Measurements from ENCODE around the gene PJVK.
"Not testable (repeated sequence)": the region's sequence is repeated elsewhere in the genome, so short reads cannot be mapped to it uniquely, and the experiment has no call there.

PJVK gene, protein sequence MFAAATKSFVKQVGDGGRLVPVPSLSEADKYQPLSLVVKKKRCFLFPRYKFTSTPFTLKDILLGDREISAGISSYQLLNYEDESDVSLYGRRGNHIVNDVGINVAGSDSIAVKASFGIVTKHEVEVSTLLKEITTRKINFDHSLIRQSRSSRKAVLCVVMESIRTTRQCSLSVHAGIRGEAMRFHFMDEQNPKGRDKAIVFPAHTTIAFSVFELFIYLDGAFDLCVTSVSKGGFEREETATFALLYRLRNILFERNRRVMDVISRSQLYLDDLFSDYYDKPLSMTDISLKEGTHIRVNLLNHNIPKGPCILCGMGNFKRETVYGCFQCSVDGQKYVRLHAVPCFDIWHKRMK

DNA sequence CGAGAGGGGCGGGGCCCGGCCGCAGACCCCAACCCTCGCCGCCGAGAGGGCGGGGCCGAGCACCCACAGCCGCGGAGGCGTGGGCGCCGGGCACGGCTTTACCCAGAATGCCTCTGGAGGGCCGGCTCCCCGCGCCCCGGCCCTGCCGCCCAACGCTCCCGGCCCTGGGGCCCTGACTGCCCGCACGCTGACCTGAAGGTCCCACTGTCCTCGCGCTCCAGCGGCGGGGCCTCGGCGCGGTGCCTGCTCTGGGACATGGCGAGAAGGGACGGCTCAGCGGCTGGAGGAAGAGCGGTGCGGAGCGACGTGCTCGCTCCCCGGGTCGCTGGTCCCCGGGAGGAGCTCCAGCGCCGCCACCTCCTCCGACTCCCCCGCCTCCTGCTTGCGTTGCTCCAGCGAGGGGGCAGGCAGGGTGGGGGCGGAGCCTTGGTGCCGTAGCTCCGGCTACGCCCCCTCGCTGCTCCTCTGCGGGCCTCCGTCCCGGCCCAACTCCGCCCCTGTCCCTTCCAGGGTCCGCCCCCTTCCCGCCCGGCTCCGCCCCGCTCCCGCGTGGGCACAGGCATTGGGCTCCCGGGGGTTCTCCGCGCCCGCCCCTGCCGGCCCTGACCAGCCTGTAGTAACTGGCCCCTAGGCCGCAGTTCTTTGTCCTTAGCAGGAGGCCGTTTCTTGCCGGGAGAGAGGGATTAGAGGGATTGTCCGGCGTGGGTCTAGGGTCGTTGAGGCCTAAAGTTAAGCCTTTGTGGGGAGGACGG lies at the start of gene PJVK, which contains the start of gene PRKRA:
TSS of gene PJVK (plus strand) at position 605 of the 752 bp plus-strand sequence. CDS start 2,032 bp downstream, outside the sequence.
TSS of gene PRKRA (minus strand) at position 402 of the 752 bp plus-strand sequence. CDS start at position 257, 145 bp downstream.
- no peaks in the 10 kb centered on the region for H3K27me3 ChIP-seq (ENCODE audit: control insufficient read depth in 1 of 2, insufficient read depth in 2 of 2, low read length in 2 of 2)
- H3K9ac ChIP-seq (ENCODE audit: low read depth in 1 of 2, low read length in 2 of 2), result peak within 1 kb of the TSS; percentile 87 to 98
- peaks cover 8 to 15% of the 10 kb centered on the region in 2 donors for H3K36me3 ChIP-seq (ENCODE audit: control insufficient read depth in 1 of 2, insufficient read depth in 2 of 2, low read length in 2 of 2)
- H3K4me1 ChIP-seq (ENCODE audit: control insufficient read depth in 1 of 2, insufficient read depth in 2 of 2, low read length in 2 of 2), result peaks cover 10 to 18% of the 10 kb centered on the region in 2 donors
- H3K27ac ChIP-seq (ENCODE audit: low read depth, low read length), result peak within 1 kb of the TSS; percentile 99
- no peaks in the 10 kb centered on the region for H3K9me3 ChIP-seq (ENCODE audit: control insufficient read depth in 1 of 2, low read length in 2 of 2)
- peak within 1 kb of the TSS; percentile 68 to 91 for H3K4me3 ChIP-seq (ENCODE audit: low read depth in 1 of 2, low read length in 2 of 2)

DNA sequence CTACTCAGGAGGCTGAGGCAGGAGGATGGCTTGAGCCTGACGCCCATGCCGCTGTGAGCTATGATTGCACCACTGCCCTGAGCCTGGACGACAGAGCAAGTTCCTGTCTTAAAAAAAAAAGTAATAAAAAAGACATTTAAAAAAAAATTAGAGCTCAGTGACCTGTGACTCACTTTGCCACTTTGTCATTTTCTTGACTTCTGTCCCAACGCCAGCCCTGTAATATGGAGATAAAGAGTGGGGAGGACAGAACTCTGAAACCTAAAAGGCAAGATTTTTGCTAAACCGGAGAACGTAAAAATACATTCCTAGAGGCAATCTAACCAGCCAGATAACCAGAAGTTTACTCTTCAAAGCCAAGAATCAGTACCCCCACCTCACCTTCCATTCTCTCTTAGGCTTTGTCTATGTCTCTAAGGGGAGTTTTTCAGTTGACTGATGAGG lies 49.2 kb upstream of the PJVK start:
- H3K27ac ChIP-seq (ENCODE audit: low read depth, low read length), result no peak overlapping the region
- no peaks in the 10 kb centered on the region for H3K9me3 ChIP-seq (ENCODE audit: control insufficient read depth in 1 of 2, low read length in 2 of 2)
- H3K9ac ChIP-seq (ENCODE audit: low read depth in 1 of 2, low read length in 2 of 2), result no peak overlapping the region
- H3K4me3 ChIP-seq (ENCODE audit: low read depth in 1 of 2, low read length in 2 of 2), result no peak overlapping the region
- H3K36me3 ChIP-seq (ENCODE audit: control insufficient read depth in 1 of 2, insufficient read depth in 2 of 2, low read length in 2 of 2), result no peaks in the 10 kb centered on the region
- peaks cover 0 to 3% of the 10 kb centered on the region in 2 donors for H3K27me3 ChIP-seq (ENCODE audit: control insufficient read depth in 1 of 2, insufficient read depth in 2 of 2, low read length in 2 of 2)
- no peaks in the 10 kb centered on the region for H3K4me1 ChIP-seq (ENCODE audit: control insufficient read depth in 1 of 2, insufficient read depth in 2 of 2, low read length in 2 of 2)

DNA sequence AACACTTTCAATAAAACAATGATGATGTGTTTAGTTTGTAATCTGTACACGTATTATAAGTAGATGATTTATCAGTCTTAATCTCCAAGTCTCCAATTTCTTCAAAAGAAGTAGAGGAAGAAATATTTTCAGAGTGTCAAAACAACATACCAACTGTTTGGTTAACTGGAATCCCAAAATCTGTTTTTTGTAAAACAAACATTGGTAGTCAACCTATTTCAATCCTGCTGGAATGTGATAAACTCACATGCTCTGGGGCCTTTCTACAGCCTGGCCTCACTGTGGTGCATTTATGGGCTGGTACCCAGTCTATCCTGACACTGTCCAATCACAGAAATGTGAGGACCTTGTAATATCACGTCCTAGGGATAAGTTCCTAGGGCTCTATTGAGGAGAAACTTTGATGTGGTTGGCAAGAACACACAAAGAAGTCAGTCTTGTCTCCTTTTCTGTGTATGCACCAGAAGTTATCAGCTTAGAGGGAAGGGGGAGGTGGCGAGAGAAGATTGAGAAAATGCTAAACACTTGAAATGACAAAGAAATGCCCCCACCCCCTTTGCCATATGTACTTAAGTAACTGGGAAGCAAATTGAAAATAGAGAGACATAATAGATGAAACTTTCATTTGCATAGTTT lies 47.4 kb upstream of the PJVK start:
- Histone ChIP-seq H3K9me3 (ENCODE audit: control insufficient read depth in 1 of 2, low read length in 2 of 2) (no peaks in the 10 kb centered on the region), H3K4me1 (ENCODE audit: control insufficient read depth in 1 of 2, insufficient read depth in 2 of 2, low read length in 2 of 2) (no peaks in the 10 kb centered on the region), H3K27me3 (ENCODE audit: control insufficient read depth in 1 of 2, insufficient read depth in 2 of 2, low read length in 2 of 2) (peaks cover 0 to 3% of the 10 kb centered on the region in 2 donors), H3K4me3 (ENCODE audit: low read depth in 1 of 2, low read length in 2 of 2) (no peak overlapping the region), H3K27ac (ENCODE audit: low read depth, low read length) (no peak overlapping the region), H3K36me3 (ENCODE audit: control insufficient read depth in 1 of 2, insufficient read depth in 2 of 2, low read length in 2 of 2) (no peaks in the 10 kb centered on the region), H3K9ac (ENCODE audit: low read depth in 1 of 2, low read length in 2 of 2) (no peak overlapping the region)

DNA sequence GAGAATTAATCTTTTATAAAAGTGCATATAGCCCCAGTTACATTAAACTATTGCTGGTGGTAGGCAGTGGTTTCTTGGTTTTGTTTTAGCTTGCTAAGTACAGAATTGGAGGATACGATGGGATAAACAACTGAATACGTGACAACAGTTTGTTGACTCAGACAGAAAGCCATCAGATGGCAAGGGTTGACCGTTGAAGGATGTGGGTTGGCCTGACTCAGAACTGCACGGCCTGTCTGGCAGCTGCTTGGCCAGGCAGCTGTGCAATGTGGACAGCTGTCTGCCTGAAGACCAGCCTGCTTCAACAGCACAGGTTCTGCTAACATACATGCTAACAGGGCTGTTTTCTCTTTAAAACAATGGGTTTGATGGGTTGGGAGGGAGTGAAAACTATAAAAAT lies 46.8 kb upstream of the PJVK start:
- Histone ChIP-seq H3K9ac (ENCODE audit: low read depth in 1 of 2, low read length in 2 of 2) (no peak overlapping the region), H3K9me3 (ENCODE audit: control insufficient read depth in 1 of 2, low read length in 2 of 2) (no peaks in the 10 kb centered on the region), H3K4me3 (ENCODE audit: low read depth in 1 of 2, low read length in 2 of 2) (no peak overlapping the region), H3K27ac (ENCODE audit: low read depth, low read length) (no peak overlapping the region), H3K4me1 (ENCODE audit: control insufficient read depth in 1 of 2, insufficient read depth in 2 of 2, low read length in 2 of 2) (no peaks in the 10 kb centered on the region), H3K36me3 (ENCODE audit: control insufficient read depth in 1 of 2, insufficient read depth in 2 of 2, low read length in 2 of 2) (no peaks in the 10 kb centered on the region), H3K27me3 (ENCODE audit: control insufficient read depth in 1 of 2, insufficient read depth in 2 of 2, low read length in 2 of 2) (peaks cover 0 to 3% of the 10 kb centered on the region in 2 donors)

DNA sequence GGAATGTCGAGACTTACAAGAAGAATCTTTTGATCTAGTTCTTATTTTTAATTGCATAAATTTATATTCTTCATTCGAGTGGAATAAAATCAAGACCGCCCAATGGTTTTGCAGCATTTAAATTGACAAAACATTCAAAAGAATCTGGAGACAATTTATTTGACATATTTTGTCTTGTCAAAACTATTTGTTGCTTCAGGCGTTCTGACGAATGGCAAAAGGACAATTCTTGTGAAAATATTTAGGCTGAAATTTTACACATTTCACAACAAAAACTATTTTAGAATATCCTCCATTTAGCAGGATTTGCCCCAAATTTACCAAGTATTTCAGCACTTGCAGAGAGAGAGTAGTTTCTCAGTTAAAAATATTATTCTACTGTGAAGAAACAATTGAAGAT lies 41.9 kb upstream of the PJVK start:
- Histone ChIP-seq H3K4me1 (ENCODE audit: control insufficient read depth in 1 of 2, insufficient read depth in 2 of 2, low read length in 2 of 2) (peaks cover 5 to 9% of the 10 kb centered on the region in 2 donors), H3K36me3 (ENCODE audit: control insufficient read depth in 1 of 2, insufficient read depth in 2 of 2, low read length in 2 of 2) (no peaks in the 10 kb centered on the region), H3K9ac (ENCODE audit: low read depth in 1 of 2, low read length in 2 of 2) (no peak overlapping the region), H3K4me3 (ENCODE audit: low read depth in 1 of 2, low read length in 2 of 2) (no peak overlapping the region), H3K27me3 (ENCODE audit: control insufficient read depth in 1 of 2, insufficient read depth in 2 of 2, low read length in 2 of 2) (peaks cover 0 to 2% of the 10 kb centered on the region in 2 donors), H3K9me3 (ENCODE audit: control insufficient read depth in 1 of 2, low read length in 2 of 2) (no peaks in the 10 kb centered on the region), H3K27ac (ENCODE audit: low read depth, low read length) (no peak overlapping the region)

DNA sequence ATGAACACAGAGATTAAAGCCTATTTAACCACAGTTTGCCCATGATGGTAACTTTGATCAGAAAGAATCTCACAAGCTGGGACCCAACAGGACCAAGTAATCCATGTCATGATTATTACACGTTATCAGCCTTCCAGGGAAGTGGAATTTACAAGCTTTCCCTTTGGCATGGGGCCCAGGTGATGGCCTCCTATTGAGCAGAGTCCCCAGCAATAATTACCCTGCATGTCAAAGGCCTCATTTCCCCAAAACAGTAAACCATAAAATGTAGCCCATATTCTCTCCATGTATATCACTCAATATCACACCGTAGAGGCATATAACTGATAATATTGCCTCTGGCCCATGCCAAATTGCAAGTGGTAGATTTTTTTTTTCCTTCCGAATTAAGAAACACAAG lies 39.1 kb upstream of the PJVK start:
- H3K36me3 ChIP-seq (ENCODE audit: control insufficient read depth in 1 of 2, insufficient read depth in 2 of 2, low read length in 2 of 2), result no peaks in the 10 kb centered on the region
- peaks cover 0 to 2% of the 10 kb centered on the region in 2 donors for H3K27me3 ChIP-seq (ENCODE audit: control insufficient read depth in 1 of 2, insufficient read depth in 2 of 2, low read length in 2 of 2)
- H3K9ac ChIP-seq (ENCODE audit: low read depth in 1 of 2, low read length in 2 of 2), result no peak overlapping the region
- H3K27ac ChIP-seq (ENCODE audit: low read depth, low read length), result no peak overlapping the region
- H3K4me3 ChIP-seq (ENCODE audit: low read depth in 1 of 2, low read length in 2 of 2), result no peak overlapping the region
- peaks cover 11 to 12% of the 10 kb centered on the region in 2 donors for H3K4me1 ChIP-seq (ENCODE audit: control insufficient read depth in 1 of 2, insufficient read depth in 2 of 2, low read length in 2 of 2)
- no peaks in the 10 kb centered on the region for H3K9me3 ChIP-seq (ENCODE audit: control insufficient read depth in 1 of 2, low read length in 2 of 2)

DNA sequence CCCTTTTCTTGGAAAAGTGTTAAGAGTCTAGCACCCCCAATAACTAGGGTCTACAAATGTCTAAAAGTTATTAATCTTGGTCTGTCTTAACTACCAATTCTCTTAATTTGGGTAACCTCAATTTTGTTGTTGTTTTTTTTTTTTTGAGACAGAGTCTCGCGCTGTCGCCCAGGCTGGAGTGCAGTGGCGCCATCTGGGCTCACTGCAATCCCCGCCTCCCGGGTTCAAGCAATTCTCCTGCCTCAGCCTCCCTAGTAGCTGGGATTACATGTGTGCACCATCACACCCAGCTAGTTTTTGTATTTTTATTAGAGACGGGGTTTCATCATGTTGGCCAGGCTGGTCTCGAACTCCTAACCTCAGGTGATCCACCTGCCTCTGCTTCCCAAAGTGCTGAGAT lies 38.7 kb upstream of the PJVK start:
- H3K27ac ChIP-seq (ENCODE audit: low read depth, low read length); H3K27me3 ChIP-seq (ENCODE audit: control insufficient read depth in 1 of 2, insufficient read depth in 2 of 2, low read length in 2 of 2); H3K4me3 ChIP-seq (ENCODE audit: low read depth in 1 of 2, low read length in 2 of 2); H3K9ac ChIP-seq (ENCODE audit: low read depth in 1 of 2, low read length in 2 of 2); H3K9me3 ChIP-seq (ENCODE audit: control insufficient read depth in 1 of 2, low read length in 2 of 2); H3K36me3 ChIP-seq (ENCODE audit: control insufficient read depth in 1 of 2, insufficient read depth in 2 of 2, low read length in 2 of 2): not testable (repeated sequence)
- peaks cover 11 to 12% of the 10 kb centered on the region in 2 donors for H3K4me1 ChIP-seq (ENCODE audit: control insufficient read depth in 1 of 2, insufficient read depth in 2 of 2, low read length in 2 of 2)

DNA sequence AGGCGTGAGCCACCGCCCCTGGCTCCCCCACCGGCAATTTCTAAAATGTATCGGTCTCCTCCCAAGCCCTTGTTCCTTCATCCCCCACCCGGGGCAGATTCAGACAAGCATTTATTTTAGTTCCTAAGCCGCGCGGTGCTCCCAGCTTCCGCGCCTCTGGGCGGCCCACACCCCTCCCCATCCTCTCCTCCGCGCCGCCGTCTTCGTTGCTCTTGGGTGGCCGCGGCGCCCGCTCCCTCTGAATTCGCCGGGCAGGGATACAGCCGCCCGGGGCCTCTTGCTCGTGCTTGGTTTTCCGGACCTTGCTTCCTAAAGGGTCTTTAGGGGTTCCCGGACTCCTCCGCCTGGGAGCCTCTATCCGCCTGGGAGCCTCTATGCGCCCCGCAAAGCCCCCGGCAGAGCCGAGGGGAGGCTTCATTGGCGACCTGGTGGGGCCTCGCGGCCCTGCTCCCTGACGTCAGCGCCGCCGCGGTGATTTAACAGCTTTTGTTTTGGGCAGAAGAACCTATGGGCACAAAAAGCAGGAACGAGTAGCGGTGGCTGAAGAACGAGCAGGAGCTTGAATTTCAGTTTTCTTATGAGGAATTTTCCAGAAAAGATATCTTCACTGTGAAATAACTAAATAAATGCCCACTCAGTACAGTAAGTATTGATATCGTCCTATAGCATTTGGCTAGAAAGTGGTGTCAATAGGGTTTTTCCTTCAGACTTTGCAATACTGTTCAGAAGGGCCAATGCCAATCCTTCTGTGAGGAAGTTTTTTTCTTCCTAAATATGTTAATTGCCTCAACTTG lies 37.5 kb upstream of the PJVK start:
- Histone ChIP-seq H3K36me3 (ENCODE audit: control insufficient read depth in 1 of 2, insufficient read depth in 2 of 2, low read length in 2 of 2) (no peaks in the 10 kb centered on the region), H3K9ac (ENCODE audit: low read depth in 1 of 2, low read length in 2 of 2) (peak overlapping the region; percentile 63 to 71), H3K27ac (ENCODE audit: low read depth, low read length) (peak overlapping the region; percentile 76), H3K4me3 (ENCODE audit: low read depth in 1 of 2, low read length in 2 of 2) (peak overlapping the region; percentile 60 to 76), H3K4me1 (ENCODE audit: control insufficient read depth in 1 of 2, insufficient read depth in 2 of 2, low read length in 2 of 2) (peaks cover 11 to 12% of the 10 kb centered on the region in 2 donors), H3K9me3 (ENCODE audit: control insufficient read depth in 1 of 2, low read length in 2 of 2) (no peaks in the 10 kb centered on the region), H3K27me3 (ENCODE audit: control insufficient read depth in 1 of 2, insufficient read depth in 2 of 2, low read length in 2 of 2) (peaks cover 0 to 2% of the 10 kb centered on the region in 2 donors)

DNA sequence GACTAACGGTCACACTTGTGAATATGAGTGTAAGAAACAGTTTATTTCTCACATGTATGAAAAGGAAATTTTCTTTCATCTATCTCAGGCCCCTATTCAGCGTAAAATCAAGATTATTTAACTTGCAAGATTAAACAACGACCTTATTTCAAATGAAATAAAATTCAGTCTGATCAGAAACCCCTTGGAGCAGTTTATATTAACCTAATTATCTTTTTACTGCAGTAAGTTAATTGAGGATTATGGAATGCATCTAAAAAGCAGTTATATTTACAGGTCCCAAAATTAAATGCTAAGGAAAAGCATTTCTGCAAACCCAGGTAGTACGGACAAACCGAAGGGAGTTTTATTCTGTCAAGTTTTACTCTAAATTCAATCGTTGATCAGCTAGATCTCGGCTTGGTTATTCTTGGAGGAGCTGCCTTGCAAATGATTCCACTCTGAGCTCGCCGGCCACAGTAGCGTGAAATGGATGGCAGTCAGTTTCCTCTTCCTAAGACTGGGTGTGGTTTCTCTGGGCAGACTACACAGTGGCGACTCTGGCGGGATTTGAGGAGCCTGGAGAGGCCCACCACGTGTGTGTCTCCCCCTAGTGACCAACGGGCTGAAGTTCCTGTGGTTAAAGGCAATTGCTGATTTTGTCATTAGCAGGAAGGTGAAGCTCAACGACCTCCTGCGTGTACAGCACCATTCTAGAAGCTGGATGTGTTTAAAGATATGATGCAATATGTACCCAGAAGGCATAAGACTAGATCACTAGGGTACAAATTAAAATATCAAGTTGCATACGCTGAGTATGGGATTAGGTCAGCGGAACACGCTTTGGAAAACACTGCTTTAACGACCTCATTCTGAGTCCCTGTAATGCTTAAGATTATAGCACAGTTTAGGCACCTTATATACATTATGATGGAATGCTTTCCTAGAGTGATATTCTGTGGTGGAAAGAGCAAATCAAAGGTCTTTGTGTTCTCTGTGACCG lies 36.6 kb upstream of the PJVK start:
- peaks cover 0 to 2% of the 10 kb centered on the region in 2 donors for H3K27me3 ChIP-seq (ENCODE audit: control insufficient read depth in 1 of 2, insufficient read depth in 2 of 2, low read length in 2 of 2)
- no peak overlapping the region for H3K27ac ChIP-seq (ENCODE audit: low read depth, low read length)
- peak overlapping the region; percentile 63 to 71 for H3K9ac ChIP-seq (ENCODE audit: low read depth in 1 of 2, low read length in 2 of 2)
- H3K36me3 ChIP-seq (ENCODE audit: control insufficient read depth in 1 of 2, insufficient read depth in 2 of 2, low read length in 2 of 2), result no peaks in the 10 kb centered on the region
- no peaks in the 10 kb centered on the region for H3K9me3 ChIP-seq (ENCODE audit: control insufficient read depth in 1 of 2, low read length in 2 of 2)
- peaks cover 11 to 12% of the 10 kb centered on the region in 2 donors for H3K4me1 ChIP-seq (ENCODE audit: control insufficient read depth in 1 of 2, insufficient read depth in 2 of 2, low read length in 2 of 2)
- H3K4me3 ChIP-seq (ENCODE audit: low read depth in 1 of 2, low read length in 2 of 2), result peak overlapping the region; percentile 60 to 76
